GM23338 (cell line): ENCODE data around the gene YWHAE. TPM values are rescaled to one million over a fixed set of nuclear protein-coding genes. Genes with fewer than 3 reads are reported as not detected.

Source experiments
- ATAC-seq: fragments of 200-7000 bp; cut with Tn5 transposase; 3 replicates; pipeline ENCODE4 v1.9.1; 2020
- DNase-seq: peaks from one replicate; pipeline ENCODE4 v3.0.0-alpha.2; 2015; ENCODE audit warnings: low spot score
- H2AFZ ChIP-seq: fragments of 200-600 bp; sonication (generic); 2 replicates; pipeline ENCODE4 v1.8.0; 2016; ENCODE audit warnings: antibody characterized with exemption, mild to moderate bottlenecking, moderate library complexity
- H3F3A ChIP-seq: fragments of 200-600 bp; sonication (generic); replicated peaks from 2 replicates; pipeline ENCODE4 v1.8.0; 2017; ENCODE audit warnings: antibody characterized with exemption, mixed run types, low read depth
- H3K27ac ChIP-seq: fragments of 200-600 bp; sonication (generic); 2 replicates; pipeline ENCODE4 v1.6.1; 2016; ENCODE audit warnings: low read depth
- H3K27me3 ChIP-seq: fragments of 200-600 bp; sonication (generic); 2 replicates; pipeline ENCODE4 v1.8.0; 2016; ENCODE audit warnings: mild to moderate bottlenecking, mixed run types, moderate library complexity; ENCODE audit not compliant: insufficient read depth
- H3K36me3 ChIP-seq: fragments of 200-600 bp; sonication (generic); 2 replicates; pipeline ENCODE4 v1.8.0; 2016; ENCODE audit warnings: mild to moderate bottlenecking; ENCODE audit not compliant: insufficient read depth
- H3K4me1 ChIP-seq: fragments of 200-600 bp; sonication (generic); 2 replicates; pipeline ENCODE4 v1.8.0; 2016; ENCODE audit warnings: mild to moderate bottlenecking, moderate library complexity; ENCODE audit not compliant: insufficient read depth
- H3K4me2 ChIP-seq: fragments of 200-600 bp; sonication (generic); 2 replicates; pipeline ENCODE4 v1.7.1; 2017; ENCODE audit warnings: mixed run types
- H3K4me3 ChIP-seq: fragments of 200-600 bp; sonication (generic); 2 replicates; pipeline ENCODE4 v1.6.1; 2016; ENCODE audit warnings: mixed run types
- H3K79me2 ChIP-seq: fragments of 200-600 bp; sonication (generic); replicated peaks from 2 replicates; pipeline ENCODE4 v1.8.0; 2017; ENCODE audit warnings: mild to moderate bottlenecking; ENCODE audit not compliant: insufficient read depth
- H3K9me2 ChIP-seq: fragments of 200-600 bp; sonication (generic); 2 replicates; pipeline ENCODE4 v1.8.0; 2017; ENCODE audit not compliant: insufficient read depth
- H4K20me1 ChIP-seq: fragments of 200-600 bp; sonication (generic); replicated peaks from 2 replicates; pipeline ENCODE4 v1.8.0; 2017; ENCODE audit warnings: mild to moderate bottlenecking; ENCODE audit not compliant: insufficient read depth
- H3K27ac Mint-ChIP-seq: 2 replicates; pipeline ENCODE4 v1.8.0; 2020; ENCODE audit warnings: inconsistent platforms, mild to moderate bottlenecking, moderate library complexity, mixed read lengths
- H3K27me3 Mint-ChIP-seq: 3 replicates; pipeline ENCODE4 v1.8.0; 2022; ENCODE audit warnings: low read depth, mild to moderate bottlenecking, moderate library complexity, mixed read lengths, inconsistent platforms; ENCODE audit not compliant: insufficient read depth, poor library complexity
- H3K36me3 Mint-ChIP-seq: 3 replicates; pipeline ENCODE4 v1.8.0; 2021; ENCODE audit warnings: low read depth, mild to moderate bottlenecking, inconsistent platforms, moderate library complexity, mixed read lengths
- H3K4me1 Mint-ChIP-seq: 3 replicates; pipeline ENCODE4 v1.8.0; 2020; ENCODE audit warnings: mild to moderate bottlenecking, inconsistent platforms, mixed read lengths
- H3K4me3 Mint-ChIP-seq: 3 replicates; pipeline ENCODE4 v1.8.0; 2021; ENCODE audit warnings: moderate library complexity, mild to moderate bottlenecking, inconsistent platforms, mixed read lengths
- H3K9me3 Mint-ChIP-seq: 3 replicates; pipeline ENCODE4 v1.8.0; 2020; ENCODE audit warnings: moderate library complexity, mild to moderate bottlenecking, inconsistent platforms, mixed read lengths
- CREB1 ChIP-seq: fragments of 250-450 bp; sonication (Bioruptor Pico); IDR thresholded peaks from 2 replicates; pipeline ENCODE4 v1.5.0; 2020; ENCODE audit warnings: low read depth, mild to moderate bottlenecking, moderate library complexity
- CTCF ChIP-seq, 2 experiments: fragments of 200-600 bp in 1 of 2; sonication (generic) in 1 of 2; conservative IDR thresholded peaks; 2 replicates each; pipeline versions ENCODE4 v1.5.1 to v1.6.1; 2016 to 2017; ENCODE audit warnings: antibody characterized with exemption in 2 of 2, low read depth in 2 of 2, mild to moderate bottlenecking in 2 of 2, moderate library complexity in 1 of 2
- JUNB ChIP-seq: IDR thresholded peaks from one replicate; pipeline ENCODE4 v1.6.1; 2016; ENCODE audit warnings: antibody characterized with exemption; ENCODE audit not compliant: unreplicated experiment
- NANOG ChIP-seq: IDR thresholded peaks from 2 replicates; pipeline ENCODE4 v1.6.1; 2016; ENCODE audit warnings: antibody characterized with exemption, borderline replicate concordance
- POLR2AphosphoS5 ChIP-seq: IDR thresholded peaks from 2 replicates; pipeline ENCODE4 v1.6.1; 2016; ENCODE audit warnings: antibody characterized with exemption, low read depth
- REST ChIP-seq: IDR thresholded peaks from one replicate; pipeline ENCODE4 v1.6.1; 2018; ENCODE audit warnings: antibody characterized with exemption; ENCODE audit not compliant: unreplicated experiment
- ZNF114 ChIP-seq: fragments of 250-450 bp; sonication (Bioruptor Pico); IDR thresholded peaks from 2 replicates; pipeline ENCODE4 v1.5.0; 2020; ENCODE audit warnings: mild to moderate bottlenecking, moderate library complexity
- ZNF331 ChIP-seq: fragments of 250-450 bp; sonication (Bioruptor Pico); IDR thresholded peaks from 2 replicates; pipeline ENCODE4 v1.5.0; 2020; ENCODE audit warnings: low read depth, mild to moderate bottlenecking, moderate library complexity
- ZNF462 ChIP-seq: fragments of 250-450 bp; sonication (Bioruptor Pico); IDR thresholded peaks from 2 replicates; pipeline ENCODE4 v1.5.0; 2020; ENCODE audit warnings: mild to moderate bottlenecking, moderate library complexity
- polyA plus RNA-seq: library from polyadenylated mRNA; unstranded; fragments of >200 nt; fragmentation: Nextera tagmentation; extraction: Ambion mirVana; gene quantifications from 2 replicates; pipeline ENCODE4 v1.2.1, GENCODE V29; 2016
- total RNA-seq: library from RNA; depleted of rRNA; stranded (reverse); fragments of >200 nt; shearing (Covaris generic); gene quantifications from 2 replicates; pipeline ENCODE4 v1.2.3, GENCODE V29; 2014

The YWHAE gene
- total and polyA plus RNA-seq, 2 experiments from 2014 or later, result 1,251 to 1,283 TPM

- TF ChIP-seq CTCF (conservative IDR thresholded peaks at IDR 0.05; ENCODE audit: low read depth in 2 of 2), result no peak
- TF ChIP-seq ZNF462 (CRISPR knock-in tag), result no peak
- no peak for TF ChIP-seq CREB1 (CRISPR knock-in tag)
Observed at GRCh38 chr17:1322014-1322428, 78.0 kb downstream of the YWHAE start (continued).

GRCh38 chr17:1315891-1316403 is 84.1 kb downstream of the YWHAE start:
- Mint-ChIP-seq H3K4me3 (no peak overlapping the region), H3K27me3 (peaks cover 13% of the 10 kb centered on the region), H3K36me3 (no peaks in the 10 kb centered on the region), H3K27ac (no peak overlapping the region), H3K4me1 (no peaks in the 10 kb centered on the region), H3K9me3 (no peaks in the 10 kb centered on the region)
- no peak overlapping the region for H3K27ac ChIP-seq
- ATAC-seq (no peak; the same call in 1 of the 3 replicates), DNase-seq (no peak)
- no peaks in the 10 kb centered on the region for H3K27me3 ChIP-seq
- H3K4me1 ChIP-seq, result no peaks in the 10 kb centered on the region
- H3K9me2 ChIP-seq, result no peaks in the 10 kb centered on the region
- no peak overlapping the region for H3K4me3 ChIP-seq
- no peaks in the 10 kb centered on the region for H3K79me2 ChIP-seq
- H3K36me3 ChIP-seq, result no peaks in the 10 kb centered on the region
- H4K20me1 ChIP-seq, result no peaks in the 10 kb centered on the region; the same call in 1 of the 2 replicates
- H3F3A ChIP-seq, result no peaks in the 10 kb centered on the region
- H2AFZ ChIP-seq, result no peak overlapping the region
- H3K4me2 ChIP-seq, result no peak overlapping the region
- TF ChIP-seq JUNB, result no peak
- TF ChIP-seq NANOG, result no peak
- no peak for TF ChIP-seq CREB1 (CRISPR knock-in tag)
- no peak for TF ChIP-seq REST
- TF ChIP-seq ZNF114 (CRISPR knock-in tag), result no peak
- no peak for TF ChIP-seq POLR2AphosphoS5
- no peak for TF ChIP-seq ZNF331 (CRISPR knock-in tag)
